Natural killer cell (primary cell): ENCODE measurements around the gene IRX4. TPM values are rescaled to one million over a fixed set of nuclear protein-coding genes. Genes with fewer than 3 reads are reported as not detected.

Experiments used
- ATAC-seq, 3 donors: fragments of 150-1000 bp in 2 of 3; fragments of 200-7000 bp in 1 of 3; cut with Tn5 transposase; 1 replicate in 1 of 3; 2 replicates in 2 of 3; pipeline ENCODE4 v1.10.0; 2021; ENCODE audit warnings: mild to moderate bottlenecking in 2 of 3, moderate library complexity in 2 of 3
- DNase-seq, 2 donors: peaks; one replicate each; pipeline versions ENCODE4 v3.0.0 to v3.0.0-alpha.2; 2013 to 2021; ENCODE audit warnings: mixed read lengths in 1 of 2
- H3K27ac ChIP-seq: one replicate; pipeline ENCODE4 v1.5.1; 2013; ENCODE audit warnings: mild to moderate bottlenecking, low read length
- H3K27me3 ChIP-seq: one replicate; pipeline ENCODE4 v1.6.1; 2013; ENCODE audit warnings: low read length; ENCODE audit not compliant: control insufficient read depth, insufficient read depth
- H3K36me3 ChIP-seq: one replicate; pipeline ENCODE4 v1.6.1; 2013; ENCODE audit warnings: low read length; ENCODE audit not compliant: control insufficient read depth, insufficient read depth
- H3K4me1 ChIP-seq: one replicate; pipeline ENCODE4 v1.6.1; 2013; ENCODE audit warnings: low read length; ENCODE audit not compliant: control insufficient read depth, insufficient read depth
- H3K4me3 ChIP-seq: one replicate; pipeline ENCODE4 v1.5.1; 2013; ENCODE audit warnings: low read length
- H3K9me3 ChIP-seq: one replicate; pipeline ENCODE4 v1.6.1; 2013; ENCODE audit warnings: low read length; ENCODE audit not compliant: control insufficient read depth, insufficient read depth
- H3K27ac Mint-ChIP-seq, 2 donors: one replicate each; pipeline ENCODE4 v1.8.0; 2022; ENCODE audit warnings: mild to moderate bottlenecking in 2 of 2, mixed read lengths in 2 of 2, moderate library complexity in 1 of 2
- H3K27me3 Mint-ChIP-seq, 2 donors: one replicate each; pipeline ENCODE4 v1.8.0; 2022; ENCODE audit warnings: low read depth in 2 of 2, mixed read lengths in 2 of 2
- H3K36me3 Mint-ChIP-seq: one replicate; pipeline ENCODE4 v1.8.0; 2022; ENCODE audit warnings: mixed read lengths
- H3K4me1 Mint-ChIP-seq, 2 donors: one replicate each; pipeline ENCODE4 v1.8.0; 2022; ENCODE audit warnings: mixed read lengths in 2 of 2
- H3K4me3 Mint-ChIP-seq: one replicate; pipeline ENCODE4 v1.8.0; 2022; ENCODE audit warnings: mild to moderate bottlenecking, moderate library complexity, mixed read lengths
- H3K9me3 Mint-ChIP-seq, 2 donors: one replicate each; pipeline ENCODE4 v1.8.0; 2022; ENCODE audit warnings: mixed read lengths in 2 of 2
- WGBS: methylation state at CpG from one replicate; pipeline ENCODE4 v1.1.7; 2013; ENCODE audit warnings: missing lambda C conversion rate; ENCODE audit not compliant: insufficient coverage; 5-methylcytosine and 5-hydroxymethylcytosine counted together
- intact Hi-C: fragments of 100-400 bp; cut with micrococcal nuclease; formaldehyde crosslinking; loops from one replicate; pipeline ENCODE4 v1.14.2; 2022
- total RNA-seq, 4 donors: library from RNA; stranded (reverse); fragments of 120-200 nt in 1 of 4; gene quantifications; one replicate each; pipeline versions ENCODE4 v1.2.3 to v1.2.4, GENCODE V29; 2013 to 2022
- TF ChIP-seq, protein P1 (sequence below): fragments of 200-600 bp; IDR thresholded peaks from one replicate; pipeline ENCODE4 v1.8.0; 2022; ENCODE audit warnings: antibody characterized with exemption

IRX4 gene
- total RNA-seq, 3 donors from 2014 or later (not counting 1 experiment from before 2014, with no cell fraction given): not detected

- peaks cover 13% of the 10 kb centered on the region in 2 donors for H3K4me1 Mint-ChIP-seq
- no peak for DNase-seq
- H3K9me3 Mint-ChIP-seq: no peaks in the 10 kb centered on the region
- peaks cover 15% of the 10 kb centered on the region for H3K4me1 ChIP-seq
- no peak overlapping the region for H3K27ac ChIP-seq
- WGBS: 97% methylated on average over 11 of the region's 11 CpGs
- intact Hi-C loops: no loop called here
- no peak overlapping the region for H3K4me3 Mint-ChIP-seq
- no peaks in the 10 kb centered on the region for H3K36me3 ChIP-seq
- peaks cover 4 to 11% of the 10 kb centered on the region in 2 donors for H3K27me3 Mint-ChIP-seq
- no peaks in the 10 kb centered on the region for H3K36me3 Mint-ChIP-seq
- H3K4me3 ChIP-seq: no peak overlapping the region
- TF ChIP-seq, protein P1, sequence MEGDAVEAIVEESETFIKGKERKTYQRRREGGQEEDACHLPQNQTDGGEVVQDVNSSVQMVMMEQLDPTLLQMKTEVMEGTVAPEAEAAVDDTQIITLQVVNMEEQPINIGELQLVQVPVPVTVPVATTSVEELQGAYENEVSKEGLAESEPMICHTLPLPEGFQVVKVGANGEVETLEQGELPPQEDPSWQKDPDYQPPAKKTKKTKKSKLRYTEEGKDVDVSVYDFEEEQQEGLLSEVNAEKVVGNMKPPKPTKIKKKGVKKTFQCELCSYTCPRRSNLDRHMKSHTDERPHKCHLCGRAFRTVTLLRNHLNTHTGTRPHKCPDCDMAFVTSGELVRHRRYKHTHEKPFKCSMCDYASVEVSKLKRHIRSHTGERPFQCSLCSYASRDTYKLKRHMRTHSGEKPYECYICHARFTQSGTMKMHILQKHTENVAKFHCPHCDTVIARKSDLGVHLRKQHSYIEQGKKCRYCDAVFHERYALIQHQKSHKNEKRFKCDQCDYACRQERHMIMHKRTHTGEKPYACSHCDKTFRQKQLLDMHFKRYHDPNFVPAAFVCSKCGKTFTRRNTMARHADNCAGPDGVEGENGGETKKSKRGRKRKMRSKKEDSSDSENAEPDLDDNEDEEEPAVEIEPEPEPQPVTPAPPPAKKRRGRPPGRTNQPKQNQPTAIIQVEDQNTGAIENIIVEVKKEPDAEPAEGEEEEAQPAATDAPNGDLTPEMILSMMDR: no peak
- no peak for ATAC-seq
- H3K27ac Mint-ChIP-seq: no peak overlapping the region
- no peaks in the 10 kb centered on the region for H3K9me3 ChIP-seq
- H3K27me3 ChIP-seq: no peaks in the 10 kb centered on the region
Observed at GRCh38 chr5:1831257-1831656, 51.5 kb downstream of the IRX4 start.

DNA sequence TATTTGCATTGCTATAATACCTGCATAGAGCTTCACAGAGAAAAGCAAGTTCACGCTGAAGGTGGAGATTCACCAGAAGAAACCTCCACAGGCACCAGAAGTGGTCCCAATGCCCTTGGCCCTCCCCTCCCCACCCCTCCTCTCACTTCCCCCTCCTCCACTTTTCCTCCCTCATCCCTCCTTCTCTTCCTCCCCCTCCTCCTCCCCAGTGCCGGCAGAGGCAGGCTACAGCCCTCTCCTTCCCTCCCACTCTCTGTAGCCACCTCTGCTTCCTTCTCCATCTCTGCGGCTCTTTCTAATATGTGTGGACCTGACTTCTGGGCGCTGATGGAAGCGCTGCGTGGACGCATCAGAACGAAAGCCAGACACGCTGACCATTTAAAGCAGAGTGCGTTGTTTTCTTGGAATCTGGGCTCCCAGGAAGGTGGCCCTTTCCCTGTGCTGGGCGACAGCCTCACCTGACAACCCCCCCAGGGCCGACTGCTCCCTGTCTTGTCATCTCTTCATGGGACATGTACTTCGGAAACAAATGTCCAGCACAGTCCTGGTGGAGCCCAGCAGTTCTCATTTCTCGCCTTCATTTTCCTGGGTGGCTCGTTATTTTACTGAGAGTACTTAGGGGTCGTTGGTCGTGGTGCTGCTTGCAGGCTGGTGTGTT is 52.0 kb downstream of the IRX4 start:
- Histone ChIP-seq H3K4me3 (no peak overlapping the region), H3K9me3 (no peaks in the 10 kb centered on the region), H3K27me3 (no peaks in the 10 kb centered on the region), H3K27ac (no peak overlapping the region), H3K36me3 (no peaks in the 10 kb centered on the region), H3K4me1 (peaks cover 15% of the 10 kb centered on the region)
- 86% methylated on average over 17 of the region's 17 CpGs for WGBS
- ATAC-seq (no peak), DNase-seq (no peak)
- intact Hi-C loops: no loop called here
- TF ChIP-seq, protein P1: no peak
- H3K4me1 Mint-ChIP-seq: peaks cover 13% of the 10 kb centered on the region in 2 donors
- peaks cover 4 to 11% of the 10 kb centered on the region in 2 donors for H3K27me3 Mint-ChIP-seq
- H3K9me3 Mint-ChIP-seq: no peaks in the 10 kb centered on the region
- no peaks in the 10 kb centered on the region for H3K36me3 Mint-ChIP-seq
- no peak overlapping the region for H3K27ac Mint-ChIP-seq
- no peak overlapping the region for H3K4me3 Mint-ChIP-seq

GRCh38 chr5:1827886-1828397 is 54.8 kb downstream of the IRX4 start:
- no peaks in the 10 kb centered on the region for H3K36me3 ChIP-seq
- H3K27ac ChIP-seq: no peak overlapping the region
- TF ChIP-seq, protein P1: no peak
- ATAC-seq (peak in 2 of 3 donors; percentile 69 to 93), DNase-seq (peak; percentile 23 to 38)
- no peaks in the 10 kb centered on the region for H3K9me3 Mint-ChIP-seq
- intact Hi-C loops: no loop called here
- 60% methylated on average over 35 of the region's 39 CpGs for WGBS
- no peaks in the 10 kb centered on the region for H3K36me3 Mint-ChIP-seq
- no peak overlapping the region for H3K4me3 Mint-ChIP-seq
- peaks cover 13% of the 10 kb centered on the region for H3K4me1 ChIP-seq
- no peak overlapping the region for H3K4me3 ChIP-seq
- H3K4me1 Mint-ChIP-seq: peaks cover 11% of the 10 kb centered on the region in 2 donors
- no peak overlapping the region for H3K27ac Mint-ChIP-seq
- no peaks in the 10 kb centered on the region for H3K27me3 ChIP-seq
- H3K27me3 Mint-ChIP-seq: no peaks in the 10 kb centered on the region
- H3K9me3 ChIP-seq: no peaks in the 10 kb centered on the region

Other genes starting within 250 kb of the IRX4 start
- 10 to 100 TPM; 14.1 to 21.2 (median 17.1) TPM for gene MRPL36, start 83.1 kb downstream of the IRX4 start, total RNA-seq
- gene NDUFS6, start 81.5 kb downstream of the IRX4 start, total RNA-seq: 10 to 100 TPM; 19.2 to 25.9 (median 22.5) TPM